ENCODE data around the gene G2E3.

Gene G2E3

DNA sequence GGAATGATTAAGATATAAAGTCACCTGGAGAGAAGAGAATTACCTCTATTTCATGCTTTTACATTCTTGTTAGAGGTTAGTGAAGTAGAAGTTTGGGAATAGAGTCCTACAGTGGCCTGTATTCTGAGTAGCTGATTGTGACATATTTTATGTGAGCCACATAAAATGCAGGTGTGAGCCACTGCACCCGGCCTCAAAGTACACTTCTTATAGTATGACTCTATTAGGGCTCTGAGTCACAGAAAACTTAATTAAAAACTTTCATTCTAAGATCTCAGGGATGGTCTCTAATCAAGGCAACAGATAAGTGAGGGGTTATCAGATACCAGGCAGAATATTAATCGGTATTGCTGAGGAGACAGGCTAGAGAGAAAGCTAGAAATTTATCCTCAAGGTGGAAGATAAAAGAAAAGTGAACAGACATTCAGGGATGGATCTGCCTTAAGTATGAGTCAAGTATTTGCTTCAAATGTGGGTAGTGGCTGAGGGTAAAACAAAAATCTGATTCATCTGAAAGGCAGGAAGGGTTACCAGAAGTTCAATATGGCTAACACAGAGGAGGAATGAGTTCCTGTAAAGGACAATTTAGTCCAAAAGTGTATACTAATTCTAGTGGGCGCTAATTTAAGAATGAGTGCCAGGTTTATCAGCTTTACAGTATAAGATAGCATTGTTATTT lies 5.5 kb upstream of the G2E3 start:
- no peak for DNase-seq (ENCODE audit: low read depth, low spot score)
- H3K4me3 ChIP-seq (ENCODE audit: low read depth, low read length): no peak overlapping the region
- CTCF ChIA-PET: interaction anchor here (0.9 kb wide), 1 partner anchor 32 kb away, joined by 4 read pairs; no protein-coding TSS in a partner anchor
- POLR2A ChIA-PET: no interaction called here
- TF ChIP-seq, protein P1, sequence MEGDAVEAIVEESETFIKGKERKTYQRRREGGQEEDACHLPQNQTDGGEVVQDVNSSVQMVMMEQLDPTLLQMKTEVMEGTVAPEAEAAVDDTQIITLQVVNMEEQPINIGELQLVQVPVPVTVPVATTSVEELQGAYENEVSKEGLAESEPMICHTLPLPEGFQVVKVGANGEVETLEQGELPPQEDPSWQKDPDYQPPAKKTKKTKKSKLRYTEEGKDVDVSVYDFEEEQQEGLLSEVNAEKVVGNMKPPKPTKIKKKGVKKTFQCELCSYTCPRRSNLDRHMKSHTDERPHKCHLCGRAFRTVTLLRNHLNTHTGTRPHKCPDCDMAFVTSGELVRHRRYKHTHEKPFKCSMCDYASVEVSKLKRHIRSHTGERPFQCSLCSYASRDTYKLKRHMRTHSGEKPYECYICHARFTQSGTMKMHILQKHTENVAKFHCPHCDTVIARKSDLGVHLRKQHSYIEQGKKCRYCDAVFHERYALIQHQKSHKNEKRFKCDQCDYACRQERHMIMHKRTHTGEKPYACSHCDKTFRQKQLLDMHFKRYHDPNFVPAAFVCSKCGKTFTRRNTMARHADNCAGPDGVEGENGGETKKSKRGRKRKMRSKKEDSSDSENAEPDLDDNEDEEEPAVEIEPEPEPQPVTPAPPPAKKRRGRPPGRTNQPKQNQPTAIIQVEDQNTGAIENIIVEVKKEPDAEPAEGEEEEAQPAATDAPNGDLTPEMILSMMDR (IDR thresholded peaks at IDR 0.05; ENCODE audit: insufficient read depth, low read length, missing control alignments): no peak

DNA sequence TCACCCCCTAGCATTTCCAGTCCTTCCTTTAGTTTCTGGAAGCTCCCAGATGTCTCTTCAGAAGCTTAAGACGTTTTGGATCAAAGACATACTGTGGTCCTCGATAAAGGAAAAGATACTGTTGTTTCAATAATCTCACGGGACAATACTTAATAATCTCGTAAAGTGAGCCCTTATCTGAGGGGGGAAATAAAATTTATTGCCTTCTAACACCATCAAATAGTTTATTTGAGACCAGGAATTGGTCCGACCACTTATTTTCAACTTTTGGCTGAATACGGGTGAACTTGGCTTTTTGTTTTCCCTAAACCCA lies 640 bp upstream of the G2E3 start:
- DNase-seq (ENCODE audit: low read depth, low spot score): no peak
- TF ChIP-seq, protein P1 (IDR thresholded peaks at IDR 0.05; ENCODE audit: insufficient read depth, low read length, missing control alignments): no peak
- H3K4me3 ChIP-seq (ENCODE audit: low read depth, low read length): peak overlapping the region; percentile 96
- POLR2A ChIA-PET: interaction anchor here (1.0 kb wide), 1 partner anchor 11 kb away, joined by 5 read pairs; no protein-coding TSS in a partner anchor
- CTCF ChIA-PET: interaction anchor here (1.1 kb wide), 1 partner anchor 1805 kb away, joined by 3 read pairs; no protein-coding TSS in a partner anchor

DNA sequence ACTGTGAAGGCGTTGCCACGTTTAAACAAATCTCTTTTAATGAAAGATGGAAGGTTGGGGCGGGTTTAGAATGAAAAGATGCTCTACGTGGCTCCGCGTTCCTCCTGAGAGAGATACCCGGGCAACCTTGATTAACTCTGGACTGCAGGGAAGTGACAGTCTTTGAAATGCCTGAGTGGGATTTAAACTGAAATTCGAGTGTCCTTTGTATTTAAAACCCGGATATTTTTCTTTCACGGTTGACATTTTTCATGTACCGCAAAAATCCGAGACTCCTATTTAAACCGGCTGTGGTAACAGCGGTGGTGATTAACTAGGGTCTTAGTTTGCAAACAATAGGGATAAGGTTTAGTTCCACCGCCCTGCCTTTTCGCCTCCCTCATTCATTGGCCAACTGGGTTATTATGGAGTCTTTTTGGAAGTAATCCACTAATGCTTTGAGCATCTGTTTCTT lies 707 bp downstream of the G2E3 start:
- no peak for DNase-seq (ENCODE audit: low read depth, low spot score)
- POLR2A ChIA-PET: no interaction called here
- peak overlapping the region; percentile 96 for H3K4me3 ChIP-seq (ENCODE audit: low read depth, low read length)
- CTCF ChIA-PET: no interaction called here
- TF ChIP-seq, protein P1 (IDR thresholded peaks at IDR 0.05; ENCODE audit: insufficient read depth, low read length, missing control alignments): no peak

DNA sequence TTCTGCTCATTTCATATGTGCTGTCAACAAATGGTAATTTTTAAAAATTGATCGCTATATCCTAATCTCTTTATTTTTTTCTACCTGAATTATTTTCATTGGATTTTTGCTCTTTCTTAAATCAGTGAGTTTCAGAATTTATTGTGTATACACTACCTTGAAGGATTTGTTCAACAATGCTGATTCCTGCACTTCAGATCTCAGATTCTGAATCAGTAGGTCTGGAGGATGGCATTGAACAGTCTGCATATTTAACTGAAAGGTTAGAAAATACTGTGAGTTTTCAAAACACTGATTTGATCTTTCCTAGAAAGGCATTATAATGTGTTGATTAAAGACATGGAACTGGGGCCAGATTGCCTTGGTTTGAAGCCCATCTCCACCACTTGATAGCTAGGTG lies 1.6 kb downstream of the G2E3 start:
- POLR2A ChIA-PET: no interaction called here
- CTCF ChIA-PET: no interaction called here

DNA sequence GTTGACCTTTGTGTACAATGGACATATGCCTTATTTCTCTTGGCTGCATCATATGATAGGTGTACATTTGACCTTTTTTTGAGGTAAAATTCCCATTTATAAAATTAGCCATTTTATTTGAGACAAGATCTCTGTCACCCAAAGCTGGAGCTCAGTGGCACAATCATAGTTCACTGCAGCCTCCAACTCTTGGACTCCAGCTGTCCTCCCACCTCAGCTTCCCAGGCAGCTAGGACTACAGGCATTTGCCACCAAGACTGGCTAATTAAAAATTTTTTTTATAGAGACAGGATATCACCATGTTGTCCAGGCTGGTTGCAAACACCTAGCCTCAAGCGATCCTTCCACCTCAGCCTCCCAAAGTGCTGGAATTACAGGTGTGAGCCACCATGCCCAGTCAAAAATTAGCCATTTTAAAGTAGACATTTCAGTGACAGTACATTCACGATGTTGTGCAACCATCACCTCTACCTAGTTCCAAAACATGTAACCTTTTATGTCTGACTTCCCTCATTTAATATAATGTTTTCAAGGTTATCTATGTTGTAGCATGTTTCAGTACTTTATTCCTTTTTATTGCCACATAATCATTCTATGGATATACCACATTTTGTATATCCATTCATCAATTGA lies 5.4 kb downstream of the G2E3 start:
- ChIA-PET POLR2A (no interaction called here), CTCF (no interaction called here)
- DNase-seq (ENCODE audit: low read depth, low spot score): no peak
- TF ChIP-seq, protein P1 (IDR thresholded peaks at IDR 0.05; ENCODE audit: insufficient read depth, low read length, missing control alignments): no peak
- no peak overlapping the region for H3K4me3 ChIP-seq (ENCODE audit: low read depth, low read length)

More for the DNA sequence above, 1.6 kb downstream of the G2E3 start:
- TF ChIP-seq, protein P1 (IDR thresholded peaks at IDR 0.05; ENCODE audit: insufficient read depth, low read length, missing control alignments): no peak
- no peak for DNase-seq (ENCODE audit: low read depth, low spot score)
- peak overlapping the region; percentile 96 for H3K4me3 ChIP-seq (ENCODE audit: low read depth, low read length)

DNA sequence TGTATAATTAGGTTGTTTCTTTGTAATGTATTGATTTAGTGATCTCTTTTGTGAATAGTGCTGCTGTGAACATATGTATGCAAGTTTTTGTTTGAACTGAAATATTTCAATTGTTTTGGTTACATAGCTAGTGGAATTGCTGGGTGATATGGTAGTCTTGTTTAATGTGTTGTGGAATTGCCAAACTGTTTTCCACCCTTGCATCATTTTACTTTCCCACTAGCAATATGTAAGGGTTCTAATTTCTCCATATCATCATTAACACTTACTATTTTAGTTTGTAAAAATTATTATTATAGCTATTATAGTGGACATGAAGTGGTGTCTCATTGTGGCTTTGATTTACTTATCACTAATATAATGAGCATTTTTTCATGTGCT lies 5.9 kb downstream of the G2E3 start:
- TF ChIP-seq, protein P1 (IDR thresholded peaks at IDR 0.05; ENCODE audit: insufficient read depth, low read length, missing control alignments): no peak
- POLR2A ChIA-PET: no interaction called here
- no peak for DNase-seq (ENCODE audit: low read depth, low spot score)
- CTCF ChIA-PET: no interaction called here
- H3K4me3 ChIP-seq (ENCODE audit: low read depth, low read length): no peak overlapping the region

All from AG04449 (cell line).